GM19023 (cell line): Measurements from ENCODE around the gene USB1.

Experiments
- ATAC-seq: cut with Tn5 transposase; IDR thresholded peaks from one replicate; pipeline ENCODE4 v1.9.1; 2021; ENCODE audit warnings: mild to moderate bottlenecking, moderate library complexity; ENCODE audit not compliant: unreplicated experiment

The USB1 gene

DNA sequence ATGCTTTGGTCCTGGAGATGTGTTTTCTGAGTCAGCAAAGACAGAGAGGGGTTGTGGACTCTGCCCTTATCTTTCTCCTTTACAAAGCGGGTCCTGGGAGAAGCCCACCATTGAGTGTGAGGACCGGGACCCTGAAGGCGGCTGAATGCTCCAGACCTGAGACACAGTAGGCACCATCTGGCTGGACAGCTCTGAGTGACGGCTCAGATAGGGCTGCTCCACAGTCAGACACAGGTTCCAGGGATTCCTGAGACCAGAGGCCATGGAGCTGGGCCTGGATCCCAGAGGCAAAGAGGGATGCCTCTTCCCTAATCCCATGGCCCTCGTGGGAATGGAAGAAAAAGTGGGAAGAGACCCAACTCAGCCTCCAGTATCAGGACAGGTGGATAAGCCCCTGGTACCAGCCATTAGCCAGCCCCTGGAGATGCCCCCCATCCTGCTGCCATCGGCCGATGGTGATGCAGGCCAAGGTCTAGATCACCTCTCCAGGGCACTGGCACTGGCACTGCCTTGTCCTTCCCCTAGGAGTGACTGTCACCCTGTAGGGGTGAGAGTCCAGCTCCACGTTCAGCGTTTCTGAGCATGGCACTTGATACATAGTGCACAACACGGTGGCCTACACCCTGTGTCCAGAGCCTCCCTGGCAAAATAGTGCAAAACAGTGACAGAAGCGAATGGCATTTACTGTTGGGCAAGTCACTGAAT lies 29.1 kb downstream of the USB1 start:
- no peak for ATAC-seq

DNA sequence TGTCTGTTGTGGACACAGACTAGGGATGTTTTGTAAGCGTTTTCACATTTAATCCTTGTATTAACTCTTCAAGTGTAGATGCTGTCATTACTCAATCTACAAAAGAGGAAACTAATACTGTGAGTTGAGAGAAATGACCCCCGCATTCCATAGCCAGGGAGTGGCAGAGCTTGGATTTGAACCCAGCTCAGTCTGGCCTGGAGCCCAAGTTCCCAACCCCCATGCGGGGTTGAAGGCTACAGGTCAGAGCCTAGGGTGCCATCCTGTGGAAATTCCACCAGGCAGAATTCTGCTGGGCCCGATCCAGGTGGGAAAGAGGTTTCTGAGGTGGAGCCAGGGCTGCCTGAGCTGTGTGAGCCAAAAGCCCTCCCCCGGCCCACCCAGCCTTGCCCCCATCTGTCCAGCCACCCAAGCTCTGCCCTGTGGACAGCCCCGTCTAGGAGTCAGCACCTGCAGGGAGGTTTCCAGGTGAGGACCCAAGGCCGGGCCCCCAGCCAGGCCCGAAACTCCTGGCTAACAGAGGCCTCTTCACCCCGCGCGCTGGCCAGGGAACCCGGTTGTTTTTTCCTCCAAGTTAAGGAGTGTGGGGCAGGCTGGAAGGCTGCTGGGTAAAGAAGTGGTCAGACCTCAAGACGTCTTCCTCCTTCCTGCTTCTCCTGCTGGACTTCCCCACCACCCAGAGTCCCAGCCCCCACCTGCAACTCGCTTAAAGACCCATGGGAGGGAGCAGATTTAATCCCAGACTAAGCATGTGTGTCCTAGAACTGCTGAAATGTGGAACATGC lies 30.0 kb downstream of the USB1 start:
- ATAC-seq: no peak

DNA sequence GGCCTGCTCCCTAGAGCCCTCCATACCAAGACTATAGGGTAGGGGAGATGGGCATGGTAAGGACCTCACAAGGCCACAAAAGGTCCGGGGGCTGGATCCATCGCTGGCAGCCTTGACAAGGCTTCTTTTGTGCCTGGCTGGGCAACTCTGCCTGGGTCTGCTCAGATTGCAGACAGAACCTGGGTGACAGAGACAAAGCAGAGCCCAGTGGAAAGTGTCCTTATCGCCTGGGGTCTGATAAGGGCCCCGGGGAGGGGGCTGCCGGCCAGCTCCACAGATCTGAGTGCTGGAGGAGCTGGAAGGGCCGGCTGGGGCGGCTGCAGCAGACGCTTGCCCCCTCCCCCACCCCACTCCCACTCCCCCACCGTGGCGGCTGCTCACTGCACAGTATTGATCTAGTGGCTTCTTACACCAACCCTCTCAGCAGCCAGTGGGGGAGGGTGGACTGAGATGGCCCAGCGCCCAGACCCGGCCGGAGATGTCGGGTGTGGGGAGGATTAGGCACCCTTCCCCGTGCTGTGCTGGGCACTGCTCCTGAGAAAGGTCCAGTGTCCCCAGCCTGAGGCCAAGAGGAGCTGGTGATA lies 31.6 kb downstream of the USB1 start:
- no peak for ATAC-seq

DNA sequence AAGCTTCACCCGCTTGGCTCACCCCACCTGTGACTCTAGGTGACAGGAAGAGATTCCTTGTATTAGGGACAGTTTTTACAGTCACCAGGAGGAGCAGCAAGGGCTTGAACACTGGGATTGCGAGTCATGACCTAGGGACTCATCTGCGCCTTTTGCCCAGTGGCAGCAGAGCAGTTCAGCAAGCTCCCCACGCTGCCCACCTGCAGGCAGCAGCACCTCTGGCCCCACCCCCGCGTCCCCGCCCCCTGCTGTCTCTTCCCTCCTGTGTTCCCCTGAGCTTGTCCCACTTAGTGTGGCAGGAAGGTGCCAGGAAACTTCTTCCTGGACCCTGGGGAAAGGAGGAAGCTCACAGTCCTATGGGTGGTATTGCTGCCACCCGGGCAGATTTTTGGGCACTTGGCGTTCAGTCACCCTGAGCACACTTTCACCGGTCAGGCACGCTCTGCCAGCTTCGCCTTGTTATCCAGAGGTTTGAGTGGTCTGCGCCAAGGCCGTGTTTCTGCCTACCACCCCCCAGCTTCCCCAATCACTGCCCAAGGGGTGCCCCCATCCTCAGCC lies 33.0 kb downstream of the USB1 start:
- no peak for ATAC-seq

DNA sequence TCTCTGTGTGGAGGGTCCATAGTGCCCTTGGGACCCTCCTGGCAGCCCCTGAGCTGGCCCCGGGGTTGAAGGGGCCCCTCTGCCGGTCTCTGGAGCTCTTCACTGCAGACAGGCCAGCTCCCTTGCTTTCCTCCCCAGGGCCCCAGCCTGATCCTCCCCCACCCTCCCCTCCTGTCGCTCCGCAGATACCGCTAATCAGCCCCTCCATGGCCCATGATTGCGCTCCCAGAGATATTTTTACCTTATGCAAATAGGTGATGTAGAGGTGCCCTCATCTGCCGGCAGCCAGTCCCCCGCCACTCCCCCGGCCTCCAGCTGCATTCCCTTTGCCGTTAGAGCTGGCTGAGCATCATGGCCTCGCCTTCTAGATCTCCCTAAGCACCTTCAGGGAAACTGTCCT lies 33.6 kb downstream of the USB1 start:
- no peak for ATAC-seq

DNA sequence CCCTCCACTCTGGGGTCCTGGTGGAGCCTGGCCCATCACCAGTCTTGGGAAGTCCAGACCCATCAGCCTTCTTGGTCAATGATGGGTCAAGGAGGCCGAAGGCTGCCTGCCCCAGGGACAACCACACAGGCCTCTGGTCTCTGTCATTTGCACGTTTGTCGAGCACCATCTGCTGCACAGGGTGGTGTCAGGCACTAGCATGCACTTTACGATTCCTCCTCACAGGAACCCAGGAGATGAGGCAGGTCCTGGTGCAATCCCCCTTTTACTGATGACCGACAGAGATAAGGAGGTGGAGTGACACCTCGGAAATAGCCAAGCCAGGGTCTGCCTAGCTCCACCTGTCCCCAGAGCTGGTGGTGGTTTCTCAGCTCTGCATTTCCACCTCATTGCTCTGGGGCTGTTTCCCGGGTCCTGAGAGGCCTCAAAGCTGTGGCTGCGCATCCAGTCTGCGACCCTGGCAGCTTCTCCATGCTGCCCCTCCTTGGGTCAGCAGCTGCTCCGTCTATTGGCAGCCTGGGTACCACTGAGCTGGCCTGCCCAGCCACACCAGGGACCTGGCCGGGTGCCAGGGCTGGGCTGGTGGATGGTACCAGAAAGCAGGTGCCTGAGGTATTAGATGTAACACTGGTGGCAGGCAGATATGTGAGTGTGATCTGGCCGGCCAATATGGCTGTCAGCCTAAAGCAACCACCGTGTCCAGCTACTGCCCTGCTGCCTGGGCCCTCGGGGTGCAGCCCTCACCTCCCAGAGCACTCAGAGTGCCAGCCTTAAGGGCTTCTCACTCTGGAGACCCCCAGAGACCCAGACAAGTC lies 34.4 kb downstream of the USB1 start:
- ATAC-seq: no peak

DNA sequence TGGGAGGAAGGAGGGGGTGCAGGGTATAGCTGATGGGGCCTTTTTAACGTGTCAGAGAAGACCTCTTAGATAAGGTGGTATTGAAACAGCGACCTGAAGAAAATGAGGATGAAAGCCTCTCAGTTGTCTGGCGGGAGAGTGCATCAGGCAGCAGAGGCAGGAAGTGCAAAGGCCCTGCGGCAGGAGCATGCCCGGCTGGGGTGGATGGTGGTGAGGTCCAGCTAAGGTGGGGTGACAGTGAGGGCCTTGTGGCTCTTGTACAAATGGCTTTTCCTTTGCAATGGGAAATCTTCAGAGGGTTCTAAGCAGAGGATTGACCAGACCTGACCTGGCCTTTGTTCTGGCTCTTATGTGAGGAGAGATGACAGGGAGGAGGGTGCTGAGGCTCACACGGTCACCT lies 35.7 kb downstream of the USB1 start:
- ATAC-seq: no peak

DNA sequence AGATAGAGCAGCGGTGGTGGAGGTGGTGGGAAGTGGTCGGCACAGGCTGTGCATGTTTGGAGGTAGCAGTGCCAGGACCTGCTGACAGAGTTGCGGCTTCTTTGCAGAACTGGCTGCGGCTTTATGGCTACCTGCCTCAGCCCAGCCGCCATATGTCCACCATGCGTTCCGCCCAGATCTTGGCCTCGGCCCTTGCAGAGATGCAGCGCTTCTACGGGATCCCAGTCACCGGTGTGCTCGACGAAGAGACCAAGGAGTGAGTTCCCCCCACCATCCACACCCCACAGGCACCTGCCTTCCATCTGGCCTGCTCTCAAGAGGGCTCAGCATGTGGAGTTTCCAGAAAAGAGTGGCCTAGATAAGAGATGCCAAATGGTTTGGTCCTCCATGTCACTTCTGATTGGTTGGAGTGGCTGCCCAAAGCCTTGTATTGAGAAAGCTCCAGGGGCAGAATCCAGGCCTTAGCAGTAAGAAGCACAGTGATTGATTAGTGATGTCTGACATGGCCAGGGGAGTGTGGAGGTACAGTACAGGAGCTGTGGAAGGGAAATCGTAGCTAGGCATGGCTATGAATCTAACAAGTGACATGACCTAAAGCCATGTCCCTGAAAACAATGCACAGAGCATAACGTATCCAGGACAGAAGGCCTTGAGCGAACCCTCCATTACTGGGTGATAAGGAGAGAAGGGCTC lies 36.3 kb downstream of the USB1 start:
- no peak for ATAC-seq

DNA sequence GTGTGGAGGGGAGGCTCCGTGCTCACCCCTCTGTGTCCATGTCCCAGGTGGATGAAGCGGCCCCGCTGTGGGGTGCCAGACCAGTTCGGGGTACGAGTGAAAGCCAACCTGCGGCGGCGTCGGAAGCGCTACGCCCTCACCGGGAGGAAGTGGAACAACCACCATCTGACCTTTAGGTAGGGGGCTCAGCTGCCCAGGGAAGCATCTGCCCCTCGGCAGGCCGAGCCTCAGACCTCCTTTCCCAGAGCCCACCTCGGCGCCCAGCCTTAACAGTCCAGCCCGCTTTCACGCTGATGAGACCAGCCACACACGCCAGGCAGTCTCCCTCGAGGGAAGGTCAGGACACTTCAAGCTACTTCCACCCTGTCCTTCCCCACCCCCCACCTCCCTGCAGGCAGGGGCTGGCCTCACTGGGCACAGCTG lies 37.0 kb downstream of the USB1 start:
- no peak for ATAC-seq

DNA sequence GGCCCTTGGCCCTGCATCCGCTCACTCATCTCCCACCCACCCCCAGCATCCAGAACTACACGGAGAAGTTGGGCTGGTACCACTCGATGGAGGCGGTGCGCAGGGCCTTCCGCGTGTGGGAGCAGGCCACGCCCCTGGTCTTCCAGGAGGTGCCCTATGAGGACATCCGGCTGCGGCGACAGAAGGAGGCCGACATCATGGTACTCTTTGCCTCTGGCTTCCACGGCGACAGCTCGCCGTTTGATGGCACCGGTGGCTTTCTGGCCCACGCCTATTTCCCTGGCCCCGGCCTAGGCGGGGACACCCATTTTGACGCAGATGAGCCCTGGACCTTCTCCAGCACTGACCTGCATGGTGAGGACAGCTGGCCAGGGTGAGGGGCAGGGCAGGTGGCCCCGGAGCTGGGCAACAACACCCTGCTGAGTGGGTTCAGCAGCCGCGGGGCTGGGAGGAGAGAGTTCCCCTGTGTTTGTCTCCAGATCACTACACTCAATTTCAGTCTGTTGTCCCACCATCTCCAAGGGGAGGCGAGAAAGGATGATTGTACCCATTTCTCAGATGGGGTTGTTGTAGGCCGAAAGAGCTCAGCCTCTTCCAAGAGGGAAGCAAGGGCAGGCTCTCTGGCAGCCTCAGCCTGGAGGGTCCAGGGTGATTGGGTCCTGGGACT lies 38.8 kb downstream of the USB1 start:
- ATAC-seq: no peak

DNA sequence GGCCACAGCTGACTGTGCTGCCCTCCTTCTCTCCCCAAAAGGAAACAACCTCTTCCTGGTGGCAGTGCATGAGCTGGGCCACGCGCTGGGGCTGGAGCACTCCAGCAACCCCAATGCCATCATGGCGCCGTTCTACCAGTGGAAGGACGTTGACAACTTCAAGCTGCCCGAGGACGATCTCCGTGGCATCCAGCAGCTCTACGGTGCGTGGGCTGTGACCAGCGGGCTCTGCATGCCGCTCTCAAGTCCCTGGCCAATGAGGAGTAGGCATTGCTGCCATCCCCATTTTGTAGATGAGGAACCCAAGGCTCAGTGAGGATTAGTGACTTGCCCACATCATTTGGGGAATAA lies 39.3 kb downstream of the USB1 start:
- no peak for ATAC-seq

DNA sequence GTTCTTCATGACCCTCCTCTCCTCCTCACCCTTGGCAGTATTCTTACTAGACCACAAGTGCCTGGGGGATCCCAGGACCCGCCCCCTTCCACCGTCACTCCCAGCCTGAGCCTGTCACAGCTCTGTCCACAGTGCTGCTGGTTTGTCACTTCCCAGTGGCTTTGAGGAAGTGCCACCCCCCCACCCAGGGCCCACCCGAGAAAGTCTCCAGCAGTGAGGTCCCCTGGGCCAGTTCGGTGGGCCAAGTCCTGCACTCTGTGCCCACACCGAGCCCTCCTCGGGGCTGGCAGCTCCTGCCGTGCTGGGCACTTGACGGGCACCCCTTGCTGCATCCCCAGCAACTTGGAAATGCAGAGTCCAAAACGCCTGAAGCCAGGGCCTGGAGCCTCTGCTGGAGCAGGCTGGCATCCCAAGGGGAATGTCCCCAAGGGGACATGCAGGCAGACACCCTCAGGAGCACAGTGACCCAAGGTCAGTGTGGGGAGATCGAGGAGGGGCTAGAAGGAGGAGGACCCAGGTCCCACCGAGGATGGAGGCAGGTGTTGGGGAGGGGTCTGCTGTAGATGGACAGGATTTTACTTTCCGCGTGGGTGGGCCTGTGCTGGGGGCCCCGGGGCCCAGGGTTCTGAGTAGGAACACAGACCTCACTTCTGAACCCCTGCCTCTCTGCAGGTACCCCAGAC lies 39.9 kb downstream of the USB1 start:
- no peak for ATAC-seq

DNA sequence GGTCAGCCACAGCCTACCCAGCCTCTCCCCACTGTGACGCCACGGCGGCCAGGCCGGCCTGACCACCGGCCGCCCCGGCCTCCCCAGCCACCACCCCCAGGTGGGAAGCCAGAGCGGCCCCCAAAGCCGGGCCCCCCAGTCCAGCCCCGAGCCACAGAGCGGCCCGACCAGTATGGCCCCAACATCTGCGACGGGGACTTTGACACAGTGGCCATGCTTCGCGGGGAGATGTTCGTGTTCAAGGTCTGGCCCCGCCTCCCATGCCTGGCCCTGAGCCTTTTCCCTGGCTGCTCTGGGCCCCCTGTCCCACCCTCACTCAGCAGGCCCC lies 40.4 kb downstream of the USB1 start:
- no peak for ATAC-seq

DNA sequence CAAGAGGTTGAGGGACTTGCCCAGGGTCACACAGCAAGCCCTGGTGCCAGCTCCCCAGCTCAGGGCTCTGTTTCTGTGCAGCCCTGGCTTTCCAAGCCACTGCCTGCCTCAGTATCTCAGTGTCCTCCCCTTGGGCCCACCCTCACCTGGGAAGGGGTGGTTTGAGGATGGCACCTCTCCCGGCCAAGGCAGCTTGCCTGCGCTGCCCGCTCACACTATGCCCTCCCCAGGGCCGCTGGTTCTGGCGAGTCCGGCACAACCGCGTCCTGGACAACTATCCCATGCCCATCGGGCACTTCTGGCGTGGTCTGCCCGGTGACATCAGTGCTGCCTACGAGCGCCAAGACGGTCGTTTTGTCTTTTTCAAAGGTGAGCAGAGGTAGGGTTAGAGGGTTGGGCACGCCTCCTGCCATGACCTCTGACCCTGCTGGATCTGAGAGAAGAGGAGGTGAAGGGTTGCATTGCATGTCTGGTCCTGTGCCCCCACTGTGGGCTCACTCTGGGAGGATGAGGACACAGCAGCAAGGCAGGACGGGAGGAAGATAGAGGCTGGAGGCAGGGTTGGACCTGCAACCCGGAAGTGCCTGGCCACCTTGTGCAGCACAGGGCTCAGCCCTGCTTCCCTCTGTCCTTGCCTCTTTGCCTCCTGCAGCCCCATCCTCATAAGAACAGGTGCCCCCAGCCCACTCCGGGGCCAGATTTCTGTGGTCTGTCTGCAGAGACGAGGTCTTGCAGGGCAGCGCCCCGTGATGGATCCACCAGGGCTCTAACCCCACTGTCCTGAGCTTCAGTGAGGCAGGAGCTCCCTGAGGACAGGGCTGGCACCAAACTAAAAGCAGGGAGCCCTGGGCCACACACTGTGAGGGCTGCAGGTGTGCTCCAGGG lies 41.0 kb downstream of the USB1 start:
- no peak for ATAC-seq

DNA sequence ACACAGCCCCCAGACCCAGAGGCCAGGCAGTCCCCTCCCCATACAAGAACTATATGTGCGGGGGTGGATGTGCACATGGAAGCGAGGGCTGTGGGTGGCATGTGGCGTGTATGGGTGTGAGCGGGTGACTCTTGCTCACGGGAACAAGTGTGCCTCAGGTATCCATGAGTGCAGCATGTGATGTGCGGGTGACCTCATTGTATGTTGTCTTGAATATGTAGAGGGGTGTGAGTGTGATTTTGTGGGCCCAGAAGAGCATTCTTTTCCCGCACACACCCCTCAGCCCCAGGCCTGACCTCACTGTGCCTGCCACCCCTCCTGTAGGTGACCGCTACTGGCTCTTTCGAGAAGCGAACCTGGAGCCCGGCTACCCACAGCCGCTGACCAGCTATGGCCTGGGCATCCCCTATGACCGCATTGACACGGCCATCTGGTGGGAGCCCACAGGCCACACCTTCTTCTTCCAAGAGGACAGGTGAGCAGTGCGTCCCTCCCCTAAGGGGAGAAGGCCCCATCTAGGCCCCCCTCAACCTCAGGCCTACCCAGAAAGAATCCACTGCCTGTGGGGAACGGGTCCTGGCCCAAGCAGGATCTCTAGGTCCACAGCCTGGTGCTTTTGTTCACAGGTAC lies 41.8 kb downstream of the USB1 start:
- no peak for ATAC-seq

DNA sequence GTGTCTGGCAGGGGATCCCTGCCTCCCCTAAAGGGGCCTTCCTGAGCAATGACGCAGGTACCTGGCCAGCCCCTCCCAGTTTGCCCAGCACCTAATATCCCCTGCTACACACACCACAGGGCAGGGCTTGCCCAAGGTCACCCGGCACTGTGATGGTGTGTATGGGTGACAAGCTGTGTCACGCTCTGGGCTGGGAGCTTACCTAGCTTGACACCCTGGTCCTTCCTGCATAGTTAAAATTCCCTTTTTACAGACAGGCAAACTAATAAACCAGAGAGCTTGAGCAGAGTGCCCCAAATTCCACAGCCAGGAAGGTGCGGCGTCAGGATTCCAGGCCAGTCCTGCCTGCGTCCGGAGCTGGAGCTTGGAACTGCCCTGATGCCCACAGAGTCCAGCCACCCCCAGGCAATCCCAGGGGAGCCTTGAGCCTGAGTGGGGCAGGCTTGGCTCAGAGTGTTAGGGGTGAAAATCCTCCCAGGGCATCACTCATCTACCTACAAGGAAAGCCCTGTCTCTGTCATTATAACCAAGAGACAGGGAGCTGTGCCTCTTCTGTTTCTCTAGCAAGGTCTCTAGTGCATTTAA lies 42.5 kb downstream of the USB1 start:
- no peak for ATAC-seq

DNA sequence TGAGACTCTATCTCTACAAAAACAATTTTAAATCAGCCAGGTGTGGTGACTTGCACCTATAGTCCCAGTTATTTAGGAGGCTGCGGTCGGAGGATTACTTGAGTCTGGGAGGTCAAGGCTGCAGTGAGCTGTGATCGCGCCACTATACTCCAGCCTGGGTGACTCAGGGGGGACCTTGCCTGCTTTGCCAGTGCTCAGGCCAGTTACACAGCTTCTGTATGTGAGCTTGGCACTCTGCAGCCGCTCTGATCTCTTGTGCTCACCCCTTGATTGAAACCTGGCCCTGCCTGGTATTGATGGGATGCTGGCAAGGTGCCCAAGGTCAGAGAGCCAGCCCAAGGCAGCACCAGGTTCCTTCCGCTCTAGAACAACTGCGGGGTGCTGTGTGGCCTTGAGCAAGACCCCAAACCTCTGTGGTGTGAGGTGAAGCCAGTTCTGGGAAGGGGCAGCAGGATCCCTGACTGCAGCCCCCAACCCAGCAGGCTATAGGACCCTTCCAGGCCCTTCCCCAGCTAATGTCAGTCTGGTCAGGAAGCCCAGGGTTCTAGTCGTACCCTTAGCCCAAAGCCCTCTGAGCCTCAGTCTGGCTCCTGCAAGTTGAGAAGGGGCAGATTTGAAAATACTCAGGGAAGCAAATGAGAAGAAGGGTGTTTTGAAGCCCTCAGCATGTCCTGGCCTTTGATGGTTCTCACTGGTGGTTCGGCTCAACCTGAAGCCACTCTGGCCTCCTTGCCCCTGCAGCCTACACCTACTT lies 43.2 kb downstream of the USB1 start:
- no peak for ATAC-seq
